ENCODE data around the gene GHRL. TPM values are rescaled to one million over a fixed set of nuclear protein-coding genes. Genes with fewer than 3 reads are reported as not detected.

Gene GHRL
- total and polyA plus RNA-seq, 2 donors (not counting 3 experiments of a cell fraction or from before 2014, with no cell fraction given) = not detected

DNA sequence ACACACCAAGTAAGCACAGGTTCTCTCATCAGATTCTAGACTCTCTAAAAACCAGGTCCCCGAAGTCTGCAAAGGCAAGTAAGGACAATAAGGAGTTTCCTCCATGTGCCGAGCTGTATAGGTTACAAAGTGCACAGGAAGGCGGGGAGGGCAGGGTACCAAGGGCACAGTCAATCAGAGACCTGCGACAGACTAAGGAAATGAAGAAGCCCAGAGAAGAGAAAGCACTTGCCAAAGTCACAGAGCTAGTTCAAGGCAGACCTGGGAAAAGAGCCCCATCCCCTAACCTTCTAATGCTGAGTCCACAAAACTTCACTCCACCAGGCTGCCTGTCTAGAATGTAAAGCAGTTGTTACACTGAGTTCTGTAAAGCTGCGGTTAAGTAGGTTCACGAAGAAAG, 26.5 kb upstream of the GHRL start:
- peak overlapping the region in 1 of 3 experiments; percentile 41 for H3K4me3 ChIP-seq (replicated peaks in 1 of 3; ENCODE audit: insufficient read depth in 1 of 3, low read depth in 1 of 3, low read length in 3 of 3)
- H3K27me3 ChIP-seq (ENCODE audit: control insufficient read depth in 2 of 2, insufficient read depth in 2 of 2, low read length in 2 of 2) = no peaks in the 10 kb centered on the region
- DNase-seq (ENCODE audit: low read depth, low spot score) (no peak), FAIRE-seq (peak; percentile 8)
- H4K20me1 ChIP-seq (replicated peaks; ENCODE audit: control insufficient read depth, extremely low read depth, insufficient read depth, low read length) = no peaks in the 10 kb centered on the region
- POLR2A ChIA-PET = interaction anchor here (0.9 kb wide), 1 partner anchor 9 kb away, joined by 3 read pairs; no protein-coding TSS in a partner anchor
- BruUV-seq (replicated peaks) = no TSS peak
- CTCF ChIA-PET = no interaction called here
- no peaks in the 10 kb centered on the region for H3K9me1 ChIP-seq (replicated peaks; ENCODE audit: control insufficient read depth, extremely low read depth, insufficient read depth, low read length)
- no peak overlapping the region for H3K27ac ChIP-seq (ENCODE audit: insufficient read depth, low read depth, low read length)
- dilution Hi-C loops (cut with MboI; ENCODE audit: extremely low pct_ligation_motif_present, low sequenced_read_pairs) = no loop called here
- peaks cover 22% of the 10 kb centered on the region for H3K4me1 ChIP-seq (ENCODE audit: control insufficient read depth, extremely low read depth, insufficient read depth, low read length)
- H3K79me2 ChIP-seq (ENCODE audit: control insufficient read depth, insufficient read depth, low read length) = peaks cover 41% of the 10 kb centered on the region
- H3K9ac ChIP-seq (replicated peaks; ENCODE audit: extremely low read depth, insufficient read depth, low read length) = no peak overlapping the region
- H2AFZ ChIP-seq (ENCODE audit: low read depth, low read length) = no peak overlapping the region
- peaks cover 16 to 37% of the 10 kb centered on the region in 2 experiments for H3K36me3 ChIP-seq (ENCODE audit: control insufficient read depth in 2 of 2, extremely low read depth in 1 of 2, insufficient read depth in 2 of 2, low read length in 2 of 2)
- TF ChIP-seq EZH2 (IDR thresholded peaks at IDR 0.05; ENCODE audit: borderline replicate concordance, low read depth, low read length, severe bottlenecking) = no peak
- no peak for TF ChIP-seq MYC (IDR thresholded peaks at IDR 0.05; ENCODE audit: low read depth, low read length)
- no peak for TF ChIP-seq JUN (IDR thresholded peaks at IDR 0.05; ENCODE audit: borderline replicate concordance, insufficient read depth, insufficient read length, low read depth)
- TF ChIP-seq, protein P1, sequence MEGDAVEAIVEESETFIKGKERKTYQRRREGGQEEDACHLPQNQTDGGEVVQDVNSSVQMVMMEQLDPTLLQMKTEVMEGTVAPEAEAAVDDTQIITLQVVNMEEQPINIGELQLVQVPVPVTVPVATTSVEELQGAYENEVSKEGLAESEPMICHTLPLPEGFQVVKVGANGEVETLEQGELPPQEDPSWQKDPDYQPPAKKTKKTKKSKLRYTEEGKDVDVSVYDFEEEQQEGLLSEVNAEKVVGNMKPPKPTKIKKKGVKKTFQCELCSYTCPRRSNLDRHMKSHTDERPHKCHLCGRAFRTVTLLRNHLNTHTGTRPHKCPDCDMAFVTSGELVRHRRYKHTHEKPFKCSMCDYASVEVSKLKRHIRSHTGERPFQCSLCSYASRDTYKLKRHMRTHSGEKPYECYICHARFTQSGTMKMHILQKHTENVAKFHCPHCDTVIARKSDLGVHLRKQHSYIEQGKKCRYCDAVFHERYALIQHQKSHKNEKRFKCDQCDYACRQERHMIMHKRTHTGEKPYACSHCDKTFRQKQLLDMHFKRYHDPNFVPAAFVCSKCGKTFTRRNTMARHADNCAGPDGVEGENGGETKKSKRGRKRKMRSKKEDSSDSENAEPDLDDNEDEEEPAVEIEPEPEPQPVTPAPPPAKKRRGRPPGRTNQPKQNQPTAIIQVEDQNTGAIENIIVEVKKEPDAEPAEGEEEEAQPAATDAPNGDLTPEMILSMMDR (IDR thresholded peaks at IDR 0.05; ENCODE audit: extremely low read depth in 1 of 2, insufficient read depth in 1 of 2, low read depth in 1 of 2, low read length in 2 of 2) = no peak
- TF ChIP-seq, protein P2, sequence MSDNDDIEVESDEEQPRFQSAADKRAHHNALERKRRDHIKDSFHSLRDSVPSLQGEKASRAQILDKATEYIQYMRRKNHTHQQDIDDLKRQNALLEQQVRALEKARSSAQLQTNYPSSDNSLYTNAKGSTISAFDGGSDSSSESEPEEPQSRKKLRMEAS (IDR thresholded peaks at IDR 0.05; ENCODE audit: insufficient read depth, insufficient read length) = no peak
- no peak for TF ChIP-seq POLR2A (IDR thresholded peaks at IDR 0.05; ENCODE audit: low read depth, low read length)
- no peak for TF ChIP-seq FOS (IDR thresholded peaks at IDR 0.05; ENCODE audit: borderline replicate concordance, insufficient read depth, low read length)
- no peak for TF ChIP-seq POLR2AphosphoS5 (IDR thresholded peaks at IDR 0.05; ENCODE audit: insufficient read depth, low read depth, low read length)
- no peak for TF ChIP-seq GATA2 (IDR thresholded peaks at IDR 0.05; ENCODE audit: insufficient read depth, insufficient read length, low read depth, low read length)
- intact Hi-C loops (cut with micrococcal nuclease) = no loop called here
- H3K9me3 ChIP-seq (replicated peaks; ENCODE audit: control insufficient read depth, insufficient read depth, low read length) = no peaks in the 10 kb centered on the region
- H3K4me2 ChIP-seq (ENCODE audit: insufficient read depth, low read length) = peak overlapping the region; percentile 82

All from endothelial cell of umbilical vein (primary cell).